Measurements from ENCODE around the gene NOD2. TPM values are rescaled to one million over a fixed set of nuclear protein-coding genes. Genes with fewer than 3 reads are reported as not detected.

Gene NOD2
- total and polyA plus RNA-seq, 2 of the 13 experiments (the other 11 are each of a cell fraction or from before 2014, with no cell fraction given), result 0.27 to 0.81 TPM

GRCh38 chr16:50699326-50700159, 6.1 kb downstream of the NOD2 start:
- no TSS peak for BruUV-seq (replicated peaks)
- Histone ChIP-seq H3K9me3 (ENCODE audit: low read length) (peaks cover 13% of the 10 kb centered on the region), H3K36me3 (replicated peaks in 1 of 2; ENCODE audit: control insufficient read depth in 1 of 2, insufficient read depth in 2 of 2, low read length in 2 of 2) (no peaks in the 10 kb centered on the region), H3K27ac (ENCODE audit: extremely low read length, insufficient read depth, low read length) (no peak overlapping the region), H2AFZ (ENCODE audit: low read length) (no peak overlapping the region), H4K20me1 (ENCODE audit: insufficient read depth, low read length) (no peaks in the 10 kb centered on the region), H3K4me2 (ENCODE audit: low read depth, low read length) (no peak overlapping the region), H3K79me2 (ENCODE audit: insufficient read depth, low read length) (no peaks in the 10 kb centered on the region), H3K4me1 (ENCODE audit: insufficient read depth, low read length) (peaks cover 55% of the 10 kb centered on the region), H3K9ac (ENCODE audit: insufficient read depth, low read depth, low read length) (no peak overlapping the region), H3K27me3 (ENCODE audit: control insufficient read depth in 1 of 2, insufficient read depth in 2 of 2, low read length in 2 of 2) (peaks cover 0 to 3% of the 10 kb centered on the region in 2 experiments; a peak in 1 of 5 replicates), H3K4me3 (replicated peaks in 1 of 3; ENCODE audit: insufficient read depth in 1 of 3, low read depth in 2 of 3, low read length in 3 of 3) (no peak overlapping the region; a peak in 1 of 6 replicates)
- CTCF ChIA-PET (ENCODE audit: low intra/inter-chr PET ratio, low total read pairs), result no interaction called here
- DNase-seq (ENCODE audit: low spot score) (peak; percentile 18), FAIRE-seq (no peak), ATAC-seq (peak; percentile 38)
- WGBS (ENCODE audit: low lambda C conversion rate), result 65% methylated on average over 13 of the region's 19 CpGs
- POLR2A ChIA-PET, result interaction anchor here (1.6 kb wide), 1 partner anchor 20 kb away, joined by 4 read pairs; no protein-coding TSS in a partner anchor
- in situ Hi-C loops (cut with HindIII; ENCODE audit: extremely low pct_ligation_motif_present, low pct_unique_long_range_greater_than_20kb) (no loop called here), intact Hi-C loops (cut with micrococcal nuclease; ENCODE audit: unreplicated experiment) (no loop called here)
- peak; percentile 35; the same call in 1 of the 2 replicates for TF ChIP-seq TFDP2 (CRISPR knock-in tag; IDR thresholded peaks at IDR 0.05)
- TF ChIP-seq ARNT (IDR thresholded peaks at IDR 0.05), result no peak
- no peak for TF ChIP-seq ZNF597 (CRISPR knock-in tag; IDR thresholded peaks at IDR 0.05)
- no peak for TF ChIP-seq ZNF839 (CRISPR knock-in tag; IDR thresholded peaks at IDR 0.05; ENCODE audit: borderline replicate concordance)
- TF ChIP-seq KAT8 (CRISPR knock-in tag; IDR thresholded peaks at IDR 0.05), result 0 out of 2 replicates have a peak, but pooled peaks have one; percentile 27
- TF ChIP-seq NFE2 (CRISPR knock-in tag; IDR thresholded peaks at IDR 0.05), result no peak
- TF ChIP-seq ZNF12 (CRISPR knock-in tag; IDR thresholded peaks at IDR 0.05), result no peak
- TF ChIP-seq CHCHD3 (CRISPR knock-in tag; IDR thresholded peaks at IDR 0.05), result no peak
- 0 out of 2 replicates have a peak, but pooled peaks have one; percentile 41 for TF ChIP-seq ZNF766 (CRISPR knock-in tag; IDR thresholded peaks at IDR 0.05; ENCODE audit: borderline replicate concordance)
- TF ChIP-seq BORCS8-MEF2B (CRISPR knock-in tag; IDR thresholded peaks at IDR 0.05), result peak; percentile 36; the same call in 1 of the 2 replicates
- no peak for TF ChIP-seq ZNF205 (CRISPR knock-in tag; IDR thresholded peaks at IDR 0.05)
- no peak for TF ChIP-seq SNAPC5 (CRISPR knock-in tag; IDR thresholded peaks at IDR 0.05; ENCODE audit: borderline replicate concordance)
- peak; percentile 97 for TF ChIP-seq CEBPB (IDR thresholded peaks at IDR 0.05; ENCODE audit: borderline replicate concordance, low read depth, low read length)
- TF ChIP-seq E2F1 (CRISPR knock-in tag; IDR thresholded peaks at IDR 0.05), result no peak
- no peak for TF ChIP-seq ZNF33A (CRISPR knock-in tag; IDR thresholded peaks at IDR 0.05; ENCODE audit: borderline replicate concordance)
- TF ChIP-seq PBX3 (CRISPR knock-in tag; IDR thresholded peaks at IDR 0.05; ENCODE audit: borderline replicate concordance), result no peak
- TF ChIP-seq ZNF878 (CRISPR knock-in tag; IDR thresholded peaks at IDR 0.05), result 0 out of 2 replicates have a peak, but pooled peaks have one; percentile 40

Measured in HepG2 (cell line).